HepG2 (cell line): Measurements from ENCODE around the gene ARHGEF11. TPM values are rescaled to one million over a fixed set of nuclear protein-coding genes. Genes with fewer than 3 reads are reported as not detected.
A peak's percentile ranks its signal among the peaks of the same experiment; 100 is the strongest.

Source experiments
- ATAC-seq: fragments of 200-7000 bp; cut with Tn5 transposase; 3 replicates; pipeline ENCODE4 v1.9.1; 2020; ENCODE audit warnings: mild to moderate bottlenecking, moderate library complexity
- BruUV-seq: library from RNA; stranded (reverse); fragments of 400-500 nt; replicated peaks from 2 replicates; lab custom pipeline; 2021; lab: Mats Ljungman, UMichigan
- CTCF ChIA-PET: fragments of 300-600 bp; formaldehyde crosslinking; extraction: SDS; loops from one replicate; lab custom pipeline; 2021; ENCODE audit warnings: low total read pairs, inconsistent platforms, low intra/inter-chr PET ratio; lab: Yijun Ruan, JAX
- POLR2A ChIA-PET: fragments of 350-600 bp; sonication (Branson Sonifier 250); formaldehyde crosslinking; loops from one replicate; lab custom pipeline; 2020; ENCODE audit warnings: antibody characterized with exemption, inconsistent platforms; lab: Yijun Ruan, JAX
- DNase-seq: peaks from one replicate; pipeline ENCODE4 v3.0.0-alpha.2; 2015; ENCODE audit warnings: low spot score
- FAIRE-seq: peaks from 3 replicates; lab custom pipeline; 2011; peaks lifted over from hg19 to GRCh38; lab: Jason Lieb, UNC
- H2AFZ ChIP-seq: one replicate; pipeline ENCODE4 v1.6.1; 2011; ENCODE audit warnings: low read length, inconsistent platforms
- H3K27ac ChIP-seq: fragments of 300-600 bp; 3 replicates; pipeline ENCODE4 v1.8.0; 2011; ENCODE audit warnings: mixed run types, mild to moderate bottlenecking, mixed read lengths, low read length, inconsistent platforms; ENCODE audit not compliant: insufficient read depth; ENCODE audit errors: extremely low read length
- H3K27me3 ChIP-seq, 2 experiments: fragments of 200-600 bp in 1 of 2; 2 replicates in 1 of 2; 3 replicates in 1 of 2; pipeline versions ENCODE4 v1.6.0 to v1.8.0; 2011; ENCODE audit warnings: low read length in 2 of 2, mild to moderate bottlenecking in 2 of 2, moderate library complexity in 2 of 2, inconsistent platforms in 1 of 2; ENCODE audit not compliant: insufficient read depth in 2 of 2, control insufficient read depth in 1 of 2
- H3K36me3 ChIP-seq, 2 experiments: fragments of 200-600 bp in 1 of 2; replicated peaks in 1 of 2; 2 replicates in 1 of 2; 3 replicates in 1 of 2; pipeline versions ENCODE4 v1.5.1 to v1.8.0; 2011; ENCODE audit warnings: low read length in 2 of 2, inconsistent platforms in 1 of 2; ENCODE audit not compliant: insufficient read depth in 2 of 2, control insufficient read depth in 1 of 2
- H3K4me1 ChIP-seq: 2 replicates; pipeline ENCODE4 v1.5.1; 2012; ENCODE audit warnings: low read length, inconsistent platforms; ENCODE audit not compliant: insufficient read depth
- H3K4me2 ChIP-seq: 2 replicates; pipeline ENCODE4 v1.6.0; 2011; ENCODE audit warnings: low read depth, low read length, inconsistent platforms
- H3K4me3 ChIP-seq, 3 experiments: fragments of 200-600 bp in 1 of 3; sonication (generic), shearing (Covaris generic) in 1 of 3; replicated peaks in 1 of 3; 2 replicates each; pipeline ENCODE4 v1.5.1; 2011 to 2016; ENCODE audit warnings: low read length in 3 of 3, inconsistent platforms in 2 of 3, low read depth in 2 of 3, mild to moderate bottlenecking in 2 of 3, control low read depth in 1 of 3, mixed read lengths in 1 of 3; ENCODE audit not compliant: insufficient read depth in 1 of 3
- H3K79me2 ChIP-seq: one replicate; pipeline ENCODE4 v1.6.1; 2011; ENCODE audit warnings: low read length, inconsistent platforms; ENCODE audit not compliant: insufficient read depth
- H3K9ac ChIP-seq: 2 replicates; pipeline ENCODE4 v1.6.0; 2011; ENCODE audit warnings: mild to moderate bottlenecking, low read depth, low read length, inconsistent platforms; ENCODE audit not compliant: insufficient read depth
- H3K9me3 ChIP-seq: 2 replicates; pipeline ENCODE4 v1.5.1; 2012; ENCODE audit warnings: mild to moderate bottlenecking, low read length
- H4K20me1 ChIP-seq: 2 replicates; pipeline ENCODE4 v1.6.0; 2011; ENCODE audit warnings: inconsistent platforms, mild to moderate bottlenecking, low read length, moderate library complexity; ENCODE audit not compliant: insufficient read depth
- ADNP ChIP-seq: sonication (generic); formaldehyde crosslinking; IDR thresholded peaks from 2 replicates; pipeline ENCODE4 v1.4.0; 2020; ENCODE audit warnings: missing genetic modification reagents
- CEBPG ChIP-seq: IDR thresholded peaks from 2 replicates; pipeline ENCODE4 v1.6.1; 2016
- FUBP1 ChIP-seq: sonication (generic); formaldehyde crosslinking; IDR thresholded peaks from 2 replicates; pipeline ENCODE4 v1.5.1; 2020; ENCODE audit warnings: missing genetic modification reagents, mild to moderate bottlenecking, borderline replicate concordance
- GFI1 ChIP-seq: sonication (generic); formaldehyde crosslinking; IDR thresholded peaks from 2 replicates; pipeline ENCODE4 v1.5.0; 2020; ENCODE audit warnings: missing genetic modification reagents, mild to moderate bottlenecking, borderline replicate concordance
- JUNB ChIP-seq: sonication (generic); formaldehyde crosslinking; IDR thresholded peaks from 2 replicates; pipeline ENCODE4 v1.8.0; 2022; ENCODE audit warnings: missing genetic modification reagents, mild to moderate bottlenecking, borderline replicate concordance
- KLF11 ChIP-seq: IDR thresholded peaks from 2 replicates; pipeline ENCODE4 v1.6.1; 2016; ENCODE audit warnings: missing compliant biosample characterization
- MED1 ChIP-seq: sonication (generic); formaldehyde crosslinking; IDR thresholded peaks from 2 replicates; pipeline ENCODE4 v1.4.0; 2020; ENCODE audit warnings: missing genetic modification reagents
- NR2C2 ChIP-seq: sonication (generic); formaldehyde crosslinking; IDR thresholded peaks from 2 replicates; pipeline ENCODE4 v1.4.0; 2020; ENCODE audit warnings: missing genetic modification reagents, mild to moderate bottlenecking, moderate library complexity, borderline replicate concordance
- RBAK ChIP-seq: sonication (generic); formaldehyde crosslinking; IDR thresholded peaks from 2 replicates; pipeline ENCODE4 v1.5.1; 2020; ENCODE audit warnings: mild to moderate bottlenecking, missing genetic modification reagents
- SMARCE1 ChIP-seq: fragments of 450-650 bp; IDR thresholded peaks from 2 replicates; pipeline ENCODE4 v1.6.1; 2017; ENCODE audit warnings: borderline replicate concordance
- TAF1 ChIP-seq: sonication (generic); formaldehyde crosslinking; IDR thresholded peaks from 2 replicates; pipeline ENCODE4 v1.4.0; 2020; ENCODE audit warnings: missing genetic modification reagents
- ZFP36L1 ChIP-seq: sonication (generic); formaldehyde crosslinking; IDR thresholded peaks from 2 replicates; pipeline ENCODE4 v1.8.0; 2022; ENCODE audit warnings: mild to moderate bottlenecking, missing genetic modification reagents, moderate library complexity
- ZMYM3 ChIP-seq: sonication (generic); formaldehyde crosslinking; IDR thresholded peaks from 2 replicates; pipeline ENCODE4 v1.5.1; 2020; ENCODE audit warnings: mild to moderate bottlenecking, missing genetic modification reagents
- ZNF362 ChIP-seq: sonication (generic); formaldehyde crosslinking; IDR thresholded peaks from 2 replicates; pipeline ENCODE4 v1.4.0; 2020; ENCODE audit warnings: missing genetic modification reagents, mild to moderate bottlenecking, borderline replicate concordance
- WGBS: methylation state at CpG from one replicate; pipeline ENCODE4 v1.1.6; 2017; ENCODE audit warnings: low lambda C conversion rate; 5-methylcytosine and 5-hydroxymethylcytosine counted together
- in situ Hi-C: cut with HindIII; loops from 2 replicates; pipeline ENCODE4 v1.10.0; 2017; ENCODE audit warnings: low pct_unique_long_range_greater_than_20kb; ENCODE audit not compliant: extremely low pct_ligation_motif_present
- intact Hi-C: fragments of 100-400 bp; cut with micrococcal nuclease; formaldehyde crosslinking; loops from one replicate; pipeline ENCODE4 v1.10.0; 2022; ENCODE audit not compliant: unreplicated experiment
- polyA plus RNA-seq, 8 experiments: library from polyadenylated mRNA; depleted of rRNA in 3 of 8; stranded (reverse) in 7 of 8; unstranded in 1 of 8; fragments of >200 nt; fragmentation: Illumina TruSeq in 4 of 8; extraction: Trizol in 4 of 8; gene quantifications; 2 replicates each; pipeline versions ENCODE4 v1.2.1 to v1.2.3, GENCODE V29; 2011 to 2016; ENCODE audit warnings: low read depth in 4 of 8, missing spikeins in 1 of 8, mixed read lengths in 1 of 8; ENCODE audit not compliant: insufficient read depth in 1 of 8
- total RNA-seq, 5 experiments: library from RNA; depleted of rRNA; stranded (reverse); fragments of >200 nt; fragmentation: Illumina TruSeq; extraction: Trizol; gene quantifications; 2 replicates each; pipeline ENCODE4 v1.2.3, GENCODE V29; 2016; ENCODE audit warnings: low read depth in 1 of 5

Gene ARHGEF11
- total and polyA plus RNA-seq, 2 of the 13 experiments (the other 11 are each of a cell fraction or from before 2014, with no cell fraction given), result 16.5 to 21.2 TPM

- TF ChIP-seq FUBP1 (CRISPR knock-in tag) (no peak), ZFP36L1 (no peak), JUNB (CRISPR knock-in tag) (no peak), ZMYM3 (CRISPR knock-in tag) (no peak), MED1 (no peak), SMARCE1 (no peak), KLF11 (CRISPR knock-in tag) (no peak), GFI1 (CRISPR knock-in tag) (no peak), NR2C2 (CRISPR knock-in tag) (no peak), TAF1 (CRISPR knock-in tag) (no peak)
Measured at GRCh38 chr1:157087030-157087429, 41.5 kb upstream of the ARHGEF11 start (continued).

- H3K79me2 ChIP-seq, result no peaks in the 10 kb centered on the region
- ATAC-seq, result no peak
- no peak overlapping the region for H3K27ac ChIP-seq
- no peak overlapping the region for H2AFZ ChIP-seq
- H3K4me3 ChIP-seq, result no peak overlapping the region
- intact Hi-C loops (no loop called here), in situ Hi-C loops (no loop called here)
- ChIA-PET POLR2A (no interaction called here), CTCF (interaction anchor here (0.6 kb wide), 1 partner anchor 69 kb away, joined by 3 read pairs; no protein-coding TSS in a partner anchor)
- no peak for FAIRE-seq
- H3K27me3 ChIP-seq, result peaks cover 0 to 11% of the 10 kb centered on the region in 2 experiments; a peak in 2 of 5 replicates
- DNase-seq, result no peak
- H4K20me1 ChIP-seq, result no peaks in the 10 kb centered on the region
- H3K36me3 ChIP-seq, result no peaks in the 10 kb centered on the region
- WGBS, result 6% methylated on average over 6 of the region's 6 CpGs
- peaks cover 17% of the 10 kb centered on the region for H3K4me1 ChIP-seq
- TF ChIP-seq ADNP (CRISPR knock-in tag), result no peak
- TF ChIP-seq CEBPG (CRISPR knock-in tag), result peak; percentile 40; the same call in 1 of the 2 replicates
- TF ChIP-seq RBAK, result no peak
- peak; percentile 45; the same call in 1 of the 2 replicates for TF ChIP-seq ZNF362 (CRISPR knock-in tag)
- no peak overlapping the region; the same call in 1 of the 2 replicates for H3K4me2 ChIP-seq
- no peak overlapping the region for H3K9ac ChIP-seq
- no TSS peak for BruUV-seq
- H3K9me3 ChIP-seq, result no peaks in the 10 kb centered on the region
Measured at GRCh38 chr1:157086299-157086698, 40.8 kb upstream of the ARHGEF11 start.
